ENCODE measurements around the gene SFMBT1.

SFMBT1 gene

DNA sequence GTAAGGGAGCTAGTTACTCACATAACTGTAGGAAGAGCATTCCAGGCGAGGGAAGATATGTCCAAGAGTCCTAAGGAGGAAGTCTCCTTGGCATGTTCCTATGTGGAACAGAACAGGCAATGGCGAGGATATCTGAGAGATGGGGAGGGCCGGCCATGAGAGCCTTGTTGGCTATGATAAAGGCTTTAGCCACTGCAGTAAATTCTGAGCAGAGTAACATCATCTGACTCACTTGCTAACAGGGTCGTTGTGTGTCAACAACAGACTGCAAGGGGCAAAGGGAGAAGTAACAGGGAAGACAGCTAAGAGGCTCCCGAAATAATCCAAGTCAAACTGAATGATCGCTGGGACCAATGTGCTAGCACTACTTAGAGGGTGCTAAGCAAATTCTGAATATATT is 21.6 kb downstream of the SFMBT1 start:
- H3K27ac ChIP-seq, result no peak overlapping the region
- H3K36me3 ChIP-seq (ENCODE audit: insufficient read depth, low read length), result no peaks in the 10 kb centered on the region
- no peak overlapping the region for H3K9ac ChIP-seq (ENCODE audit: insufficient read length)
- TF ChIP-seq POLR2AphosphoS5 (IDR thresholded peaks at IDR 0.05; ENCODE audit: borderline replicate concordance, low read depth, low read length), result no peak
- TF ChIP-seq EZH2 (IDR thresholded peaks at IDR 0.05), result no peak
- no peak for TF ChIP-seq FOXP2 (optimal IDR thresholded peaks at IDR 0.05; ENCODE audit: control extremely low read depth, extremely low read length, insufficient read depth)
- H3K9me3 ChIP-seq (ENCODE audit: low read depth, low read length), result no peaks in the 10 kb centered on the region
- no peak for DNase-seq (ENCODE audit: low read depth, low spot score)
- H3K4me3 ChIP-seq, result no peak overlapping the region

DNA sequence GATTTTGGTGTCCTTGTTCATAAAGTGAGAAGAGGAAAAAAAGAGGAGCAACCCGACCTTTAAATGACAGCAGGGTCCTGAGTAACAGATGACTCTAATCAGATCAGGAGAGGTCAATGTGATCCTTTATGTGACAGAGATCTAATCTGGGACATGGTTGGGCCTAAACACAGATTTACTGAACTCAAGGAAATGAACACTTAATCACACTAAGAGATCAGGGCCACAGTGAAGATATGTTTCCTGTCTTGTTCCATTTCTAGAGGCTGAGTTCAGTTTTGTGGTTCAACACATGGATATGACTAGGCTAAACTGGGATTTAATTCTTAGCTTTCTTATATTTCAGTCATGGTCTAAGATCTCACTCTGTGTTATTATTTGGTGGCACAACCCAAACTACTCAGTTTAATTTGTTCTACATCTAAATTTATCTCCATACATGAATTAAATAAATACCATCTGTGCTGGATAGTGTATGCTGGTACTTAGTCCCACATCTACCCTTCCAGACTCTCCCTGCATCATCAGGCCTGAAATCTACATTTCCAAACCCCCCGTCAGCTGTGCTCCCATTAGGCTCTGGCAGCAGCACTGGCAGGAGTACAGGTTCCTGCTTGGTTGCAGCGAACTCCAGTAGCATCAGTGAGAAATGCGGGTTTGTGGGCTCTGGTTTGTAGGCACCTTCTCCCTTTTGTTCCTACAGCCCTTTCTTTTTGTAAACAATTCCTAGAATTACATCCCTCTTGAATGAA is 22.6 kb downstream of the SFMBT1 start:
- Histone ChIP-seq H3K27ac (no peak overlapping the region), H3K9me3 (ENCODE audit: low read depth, low read length) (no peaks in the 10 kb centered on the region), H3K9ac (ENCODE audit: insufficient read length) (no peak overlapping the region), H3K4me3 (no peak overlapping the region), H3K36me3 (ENCODE audit: insufficient read depth, low read length) (no peaks in the 10 kb centered on the region)
- no peak for DNase-seq (ENCODE audit: low read depth, low spot score)
- no peak for TF ChIP-seq POLR2AphosphoS5 (IDR thresholded peaks at IDR 0.05; ENCODE audit: borderline replicate concordance, low read depth, low read length)

DNA sequence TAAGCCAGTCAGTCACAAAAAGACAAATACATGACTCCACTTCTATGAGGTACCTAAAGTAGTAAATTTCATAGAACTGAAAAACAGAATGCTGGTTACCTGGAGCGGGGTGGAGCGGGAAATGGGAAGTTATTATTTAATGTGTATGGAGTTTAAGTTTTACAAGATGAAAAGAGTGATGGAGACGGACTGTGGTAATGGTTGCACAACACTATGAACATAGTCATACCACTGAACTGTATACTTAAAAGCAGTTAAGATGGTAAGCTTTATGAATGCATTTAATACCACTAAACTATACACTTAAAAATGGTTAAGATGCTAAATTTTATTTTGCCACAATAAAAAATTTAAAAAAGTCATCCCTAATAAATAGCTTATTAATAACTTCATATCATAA is 23.2 kb downstream of the SFMBT1 start:
- no peaks in the 10 kb centered on the region for H3K36me3 ChIP-seq (ENCODE audit: insufficient read depth, low read length)
- no peak overlapping the region for H3K4me3 ChIP-seq
- DNase-seq (ENCODE audit: low read depth, low spot score), result no peak
- H3K9ac ChIP-seq (ENCODE audit: insufficient read length), result no peak overlapping the region
- TF ChIP-seq POLR2AphosphoS5 (IDR thresholded peaks at IDR 0.05; ENCODE audit: borderline replicate concordance, low read depth, low read length) (no peak), EZH2 (IDR thresholded peaks at IDR 0.05) (no peak), FOXP2 (optimal IDR thresholded peaks at IDR 0.05; ENCODE audit: control extremely low read depth, extremely low read length, insufficient read depth) (no peak)
- H3K9me3 ChIP-seq (ENCODE audit: low read depth, low read length), result no peaks in the 10 kb centered on the region
- H3K27ac ChIP-seq, result no peak overlapping the region

DNA sequence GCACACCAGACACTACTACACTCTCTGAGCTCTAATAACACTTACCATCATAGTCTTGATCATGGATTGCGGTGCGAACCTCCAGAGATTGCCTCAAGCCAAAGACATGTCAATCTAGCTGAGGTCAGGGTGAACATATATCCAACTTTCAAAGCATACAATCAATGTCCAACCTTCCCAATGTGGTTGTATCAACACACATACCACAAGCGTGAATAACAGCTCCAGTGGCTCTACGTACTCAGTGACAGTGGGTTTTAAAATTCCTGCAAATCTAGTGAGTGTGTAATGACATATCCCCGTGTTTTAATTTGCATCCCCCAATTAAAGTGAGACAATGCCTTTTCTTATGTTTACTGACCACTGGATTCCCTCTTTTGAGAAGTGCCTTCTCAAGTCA is 29.6 kb downstream of the SFMBT1 start:
- Histone ChIP-seq H3K36me3 (ENCODE audit: insufficient read depth, low read length) (no peaks in the 10 kb centered on the region), H3K9ac (ENCODE audit: insufficient read length) (no peak overlapping the region), H3K4me3 (no peak overlapping the region), H3K9me3 (ENCODE audit: low read depth, low read length) (no peaks in the 10 kb centered on the region), H3K27ac (no peak overlapping the region)
- no peak for DNase-seq (ENCODE audit: low read depth, low spot score)
- TF ChIP-seq FOXP2 (optimal IDR thresholded peaks at IDR 0.05; ENCODE audit: control extremely low read depth, extremely low read length, insufficient read depth), result no peak
- no peak for TF ChIP-seq POLR2AphosphoS5 (IDR thresholded peaks at IDR 0.05; ENCODE audit: borderline replicate concordance, low read depth, low read length)
- TF ChIP-seq EZH2 (IDR thresholded peaks at IDR 0.05), result no peak

DNA sequence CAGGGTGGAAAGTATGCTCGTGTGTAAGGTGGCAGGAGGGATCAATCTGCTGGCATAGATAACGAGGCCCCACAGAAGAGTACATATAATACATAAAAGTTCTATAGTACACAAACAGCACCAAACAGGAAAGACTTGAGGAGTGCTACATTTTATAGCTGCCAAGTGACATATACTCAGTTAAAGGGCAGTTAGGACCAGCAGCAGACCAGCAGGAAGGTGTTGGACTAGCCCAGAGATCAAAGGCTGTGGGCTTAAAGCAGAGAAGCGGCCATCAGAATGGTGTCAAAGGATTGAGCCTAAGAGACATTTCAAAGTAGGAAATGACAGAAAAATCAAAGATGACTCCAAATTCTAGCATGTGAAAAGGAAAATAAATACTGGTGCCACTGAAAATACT is 34.5 kb downstream of the SFMBT1 start:
- Histone ChIP-seq H3K9ac (ENCODE audit: insufficient read length) (no peak overlapping the region), H3K9me3 (ENCODE audit: low read depth, low read length) (no peaks in the 10 kb centered on the region), H3K4me3 (no peak overlapping the region), H3K36me3 (ENCODE audit: insufficient read depth, low read length) (no peaks in the 10 kb centered on the region), H3K27ac (no peak overlapping the region)
- TF ChIP-seq FOXP2 (optimal IDR thresholded peaks at IDR 0.05; ENCODE audit: control extremely low read depth, extremely low read length, insufficient read depth), result no peak
- no peak for TF ChIP-seq POLR2AphosphoS5 (IDR thresholded peaks at IDR 0.05; ENCODE audit: borderline replicate concordance, low read depth, low read length)
- TF ChIP-seq EZH2 (IDR thresholded peaks at IDR 0.05), result no peak
- no peak for DNase-seq (ENCODE audit: low read depth, low spot score)

DNA sequence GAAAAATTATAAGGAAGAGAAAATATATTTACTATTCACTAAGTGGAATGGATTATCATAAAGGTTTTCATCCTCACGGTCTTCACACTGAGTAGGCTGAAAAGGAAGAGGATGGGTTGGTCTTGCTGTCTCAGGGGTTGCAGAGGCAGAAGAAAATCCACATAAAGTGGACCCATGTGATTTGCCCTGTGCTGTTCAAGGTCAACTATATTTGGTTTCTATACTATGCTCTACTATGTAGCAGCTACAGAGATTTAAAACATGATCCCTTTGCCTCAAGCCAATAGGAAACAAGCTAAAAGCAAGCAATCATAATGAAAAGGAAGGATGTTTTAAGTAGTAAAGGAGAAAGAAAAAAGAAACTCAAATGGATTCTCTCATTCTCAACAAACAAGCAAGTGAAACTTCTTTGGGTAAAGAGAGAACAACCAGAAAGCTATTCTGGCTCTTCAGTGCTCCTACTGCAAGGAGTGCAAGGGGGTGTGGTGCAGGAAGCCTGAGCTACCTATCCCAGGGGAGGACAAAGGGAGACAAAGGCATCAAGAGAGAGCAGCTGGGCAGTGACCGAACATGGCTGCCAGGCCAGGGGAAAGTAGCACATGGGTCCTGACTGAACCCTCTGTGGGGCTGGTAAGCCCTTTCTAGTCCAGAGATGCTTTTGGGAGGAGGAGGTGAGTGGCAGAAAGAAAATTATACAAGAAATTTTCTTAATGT is 35.9 kb downstream of the SFMBT1 start:
- no peaks in the 10 kb centered on the region for H3K9me3 ChIP-seq (ENCODE audit: low read depth, low read length)
- no peak for DNase-seq (ENCODE audit: low read depth, low spot score)
- TF ChIP-seq POLR2AphosphoS5 (IDR thresholded peaks at IDR 0.05; ENCODE audit: borderline replicate concordance, low read depth, low read length) (no peak), FOXP2 (optimal IDR thresholded peaks at IDR 0.05; ENCODE audit: control extremely low read depth, extremely low read length, insufficient read depth) (no peak), EZH2 (IDR thresholded peaks at IDR 0.05) (no peak)
- H3K36me3 ChIP-seq (ENCODE audit: insufficient read depth, low read length), result no peaks in the 10 kb centered on the region
- no peak overlapping the region for H3K4me3 ChIP-seq
- no peak overlapping the region for H3K27ac ChIP-seq
- no peak overlapping the region for H3K9ac ChIP-seq (ENCODE audit: insufficient read length)

DNA sequence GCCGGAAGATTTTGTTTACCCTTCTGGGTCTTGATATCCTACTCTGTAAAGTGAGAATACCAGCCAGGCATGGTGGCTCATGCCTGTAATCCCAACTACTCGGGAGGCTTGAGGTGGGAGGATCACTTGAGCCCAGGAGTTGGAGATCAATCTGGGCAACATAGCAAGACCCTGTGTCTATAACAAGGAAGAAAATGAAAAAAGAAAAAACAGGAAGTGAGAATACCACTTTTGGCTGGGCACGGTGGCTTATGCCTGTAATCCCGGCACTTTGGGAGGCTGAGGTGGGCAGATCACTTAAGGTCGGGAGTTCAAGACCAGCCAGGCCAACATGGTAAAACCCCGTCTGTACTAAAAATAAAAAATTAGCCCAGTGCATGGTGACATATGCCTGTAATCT is 36.9 kb downstream of the SFMBT1 start:
- TF ChIP-seq POLR2AphosphoS5 (IDR thresholded peaks at IDR 0.05; ENCODE audit: borderline replicate concordance, low read depth, low read length) (no peak), EZH2 (IDR thresholded peaks at IDR 0.05) (no peak), FOXP2 (optimal IDR thresholded peaks at IDR 0.05; ENCODE audit: control extremely low read depth, extremely low read length, insufficient read depth) (no peak)
- no peaks in the 10 kb centered on the region for H3K9me3 ChIP-seq (ENCODE audit: low read depth, low read length)
- H3K4me3 ChIP-seq, result no peak overlapping the region

DNA sequence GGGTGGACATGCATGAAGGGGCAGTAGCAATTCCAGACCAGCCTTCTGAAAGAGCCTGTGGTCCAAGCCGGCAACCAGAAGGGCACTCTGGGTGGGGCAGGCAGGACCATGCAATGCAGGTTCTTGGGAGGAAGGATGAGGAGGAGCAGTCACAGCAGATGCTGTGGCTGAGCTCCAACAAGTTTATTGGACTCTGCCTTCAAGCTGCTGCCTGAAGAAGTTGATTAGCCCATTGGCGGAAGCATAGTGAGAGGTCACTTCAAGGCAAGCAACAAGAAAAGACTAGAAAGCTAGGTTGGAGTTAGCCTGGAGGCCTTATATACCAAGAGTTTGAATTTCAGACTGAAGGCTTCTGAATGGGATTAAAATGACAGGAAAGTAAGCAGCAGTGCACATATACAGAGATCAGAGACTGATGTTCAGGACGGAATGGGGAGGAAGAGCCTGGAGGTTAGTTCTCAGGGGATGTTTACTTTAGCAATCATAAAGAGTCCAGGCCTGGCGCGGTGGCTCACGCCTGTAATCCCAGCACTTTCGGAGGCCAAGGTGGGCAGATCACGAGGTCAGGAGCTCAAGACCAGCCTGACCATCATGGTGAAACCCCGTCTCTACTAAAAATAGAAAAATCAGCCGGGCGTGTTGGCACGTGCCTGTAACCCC is 39.9 kb downstream of the SFMBT1 start:
- no peak for DNase-seq (ENCODE audit: low read depth, low spot score)
- Histone ChIP-seq H3K9me3 (ENCODE audit: low read depth, low read length) (no peaks in the 10 kb centered on the region), H3K36me3 (ENCODE audit: insufficient read depth, low read length) (no peaks in the 10 kb centered on the region), H3K27ac (no peak overlapping the region), H3K9ac (ENCODE audit: insufficient read length) (no peak overlapping the region), H3K4me3 (no peak overlapping the region)
- no peak for TF ChIP-seq POLR2AphosphoS5 (IDR thresholded peaks at IDR 0.05; ENCODE audit: borderline replicate concordance, low read depth, low read length)
- TF ChIP-seq EZH2 (IDR thresholded peaks at IDR 0.05), result no peak
- TF ChIP-seq FOXP2 (optimal IDR thresholded peaks at IDR 0.05; ENCODE audit: control extremely low read depth, extremely low read length, insufficient read depth), result no peak

More for the DNA sequence above, 36.9 kb downstream of the SFMBT1 start:
- DNase-seq (ENCODE audit: low read depth, low spot score), result no peak
- H3K36me3 ChIP-seq (ENCODE audit: insufficient read depth, low read length), result no peaks in the 10 kb centered on the region
- no peak overlapping the region for H3K27ac ChIP-seq
- no peak overlapping the region for H3K9ac ChIP-seq (ENCODE audit: insufficient read length)
